NCI-H1417 (cell line): ENCODE data around the gene GNLY.

Experiments
- DNase-seq, 3 experiments: peaks; one replicate each; lab custom pipeline; 2025; lab: John Stamatoyannopoulos, UW

GNLY gene

GRCh38 chr2:85728883-85729824 is 35.0 kb downstream of the GNLY start:
- DNase-seq: peak; percentile 45 to 63 (median 60)

DNA sequence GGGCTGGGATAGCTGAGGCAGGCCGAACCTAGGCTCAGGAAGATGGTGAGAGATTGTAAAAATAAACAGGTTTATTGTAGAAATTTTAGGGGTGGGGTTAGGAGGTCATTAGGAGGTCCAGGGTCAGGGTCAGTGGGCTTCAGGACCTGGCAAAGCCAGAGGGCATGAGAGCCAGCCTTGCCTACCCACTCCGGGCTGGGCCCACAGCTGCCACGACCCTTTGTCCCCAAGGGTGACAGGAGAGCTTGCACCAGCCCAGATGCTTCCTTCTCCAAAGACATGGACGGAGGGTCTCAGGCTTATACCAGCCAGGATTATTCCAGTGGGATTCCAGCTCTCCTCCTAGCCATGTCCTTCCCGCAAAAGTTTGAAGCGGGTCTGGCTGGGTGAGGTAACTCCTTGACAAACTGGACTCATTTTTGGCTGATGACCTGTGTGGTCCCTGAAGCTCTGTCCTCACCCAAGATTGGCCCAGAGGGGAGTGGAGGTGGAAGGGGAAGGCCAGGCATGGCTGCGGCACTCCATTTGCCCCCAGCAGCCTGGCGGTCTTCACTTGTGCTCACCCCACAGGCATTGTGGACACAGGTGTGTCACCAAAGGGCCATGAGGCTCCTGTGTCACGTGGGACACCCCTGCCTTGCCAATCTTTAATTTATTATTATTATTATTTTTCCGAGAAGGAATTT is 35.8 kb downstream of the GNLY start:
- no peak for DNase-seq

DNA sequence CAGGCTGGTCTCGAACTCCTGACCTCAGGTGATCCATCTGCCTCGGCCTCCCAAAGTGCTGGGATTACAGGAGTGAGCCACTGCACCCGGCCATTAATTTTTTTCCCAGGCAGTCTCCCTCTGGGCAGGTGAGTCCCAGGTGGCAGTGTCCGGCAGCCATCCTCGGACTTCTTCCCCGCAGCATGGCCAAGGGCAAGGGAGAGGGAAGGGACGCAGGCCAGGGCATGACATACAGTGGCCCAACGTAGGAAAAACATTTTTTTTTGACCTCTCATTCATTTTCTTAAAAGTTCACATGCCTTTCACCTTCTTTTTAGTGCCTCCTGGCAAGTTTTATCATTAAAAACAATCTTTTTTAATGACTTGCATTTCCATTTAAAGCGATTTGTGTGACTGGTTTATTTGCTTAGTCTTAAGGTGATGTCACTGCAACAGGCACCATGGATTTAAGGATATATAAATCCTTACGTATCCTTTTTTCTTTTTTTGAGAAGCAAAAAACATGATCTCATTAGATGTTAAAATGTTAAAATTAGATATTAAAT is 36.6 kb downstream of the GNLY start:
- DNase-seq: no peak

- no peak for DNase-seq
Measured at GRCh38 chr2:85731606-85732005, 37.4 kb downstream of the GNLY start.

GRCh38 chr2:85732467-85733120 is 38.4 kb downstream of the GNLY start:
- no peak for DNase-seq

- no peak for DNase-seq
Measured at GRCh38 chr2:85733121-85733960, 39.2 kb downstream of the GNLY start.

- DNase-seq: no peak
Measured at GRCh38 chr2:85734015-85734414, 39.9 kb downstream of the GNLY start.

DNA sequence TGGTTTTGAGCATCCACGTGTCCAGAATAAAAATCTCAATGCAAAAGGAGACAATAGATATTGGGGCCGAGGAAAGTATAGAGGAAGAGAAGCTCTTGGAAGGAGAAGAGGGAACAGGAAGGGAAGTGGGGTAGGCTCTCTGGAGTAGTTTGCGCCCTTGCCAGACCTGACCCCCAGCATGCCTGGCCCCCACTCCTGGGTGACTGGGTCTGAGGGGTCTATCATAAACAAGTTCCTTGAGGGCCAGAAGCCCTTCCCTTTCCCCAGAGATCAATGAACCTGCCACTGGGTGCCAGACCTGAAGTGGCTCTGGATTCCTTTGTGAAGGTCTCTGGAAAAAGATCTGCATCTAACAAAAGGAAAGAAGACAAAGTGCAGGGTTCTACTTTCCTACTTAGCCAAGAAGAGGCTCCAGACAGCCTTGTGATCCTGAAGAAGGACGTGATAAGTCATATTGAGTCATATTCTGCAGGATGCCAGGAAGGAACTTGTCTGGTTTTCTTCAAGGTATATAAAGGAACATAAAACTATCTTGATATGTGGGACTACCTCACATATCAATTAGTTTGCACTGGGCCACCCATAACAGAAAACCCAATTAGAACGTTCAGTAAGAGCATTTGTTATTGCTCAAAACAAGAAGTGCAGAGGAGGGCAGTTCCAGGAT is 40.9 kb downstream of the GNLY start:
- DNase-seq: no peak

GRCh38 chr2:85735691-85736090 is 41.5 kb downstream of the GNLY start:
- DNase-seq: no peak

DNA sequence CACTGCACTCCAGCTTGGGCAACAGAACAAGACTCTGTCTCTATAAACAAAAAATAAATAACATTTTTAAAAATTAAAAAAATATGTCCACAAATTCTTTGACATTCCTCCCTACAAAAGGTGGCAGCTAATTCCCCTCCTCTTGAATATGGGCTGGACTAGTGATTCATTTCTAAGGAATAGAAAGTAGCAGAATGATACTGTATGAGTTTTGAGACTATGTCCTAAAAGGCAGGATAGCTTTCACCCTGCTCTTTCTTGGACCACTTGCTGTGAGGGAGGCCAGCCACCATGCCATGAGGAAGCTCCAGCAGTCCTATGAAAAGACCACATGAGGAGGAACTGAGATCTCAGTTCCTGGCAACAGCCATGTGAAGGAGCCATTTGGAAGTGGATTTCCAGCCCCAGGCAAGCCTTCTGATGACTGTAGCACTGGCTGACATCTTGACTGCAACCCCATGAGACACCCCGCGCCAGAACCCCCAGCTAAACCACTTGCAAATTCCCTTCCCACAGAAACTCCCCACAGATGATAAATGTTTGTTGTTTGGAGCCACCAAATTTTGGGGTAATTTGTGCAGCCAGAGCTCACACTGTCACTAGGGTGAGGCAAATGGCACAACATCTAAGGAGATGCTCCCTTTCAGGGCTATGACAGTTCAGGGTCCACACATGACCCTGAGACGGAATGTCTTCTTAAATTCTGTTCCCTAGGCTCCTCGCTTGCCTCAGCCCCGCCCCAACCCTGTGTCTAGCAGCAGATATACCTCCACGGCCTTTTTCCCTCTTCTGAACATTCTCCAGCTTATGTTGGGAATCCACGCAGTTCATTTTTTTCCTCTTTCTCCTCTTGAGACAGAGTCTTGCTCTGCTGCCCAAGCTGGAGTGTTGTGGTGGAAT is 42.5 kb downstream of the GNLY start:
- DNase-seq: no peak

- no peak for DNase-seq
Measured at GRCh38 chr2:85737481-85737880, 43.3 kb downstream of the GNLY start.

DNA sequence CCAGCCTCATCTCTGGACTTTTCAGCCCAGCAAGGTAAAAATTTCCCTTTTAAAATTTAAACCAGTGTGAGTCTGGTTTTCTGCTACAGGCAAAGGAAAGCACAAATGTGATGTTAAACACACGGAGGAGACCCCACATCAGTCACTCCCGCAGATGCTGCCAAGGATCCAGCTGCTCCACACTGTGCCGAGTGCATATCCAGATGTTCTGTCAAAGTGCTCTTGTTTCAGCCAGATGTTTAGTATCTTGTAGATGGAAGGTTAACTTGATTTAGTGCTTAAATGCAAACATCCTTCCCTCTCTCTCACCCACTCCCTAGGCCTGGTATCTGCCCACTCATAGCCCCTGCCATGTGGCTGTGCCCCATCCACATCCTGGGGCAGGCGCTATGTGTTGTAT is 43.8 kb downstream of the GNLY start:
- DNase-seq: no peak

- DNase-seq: no peak
Measured at GRCh38 chr2:85740193-85740592, 46.0 kb downstream of the GNLY start.

DNA sequence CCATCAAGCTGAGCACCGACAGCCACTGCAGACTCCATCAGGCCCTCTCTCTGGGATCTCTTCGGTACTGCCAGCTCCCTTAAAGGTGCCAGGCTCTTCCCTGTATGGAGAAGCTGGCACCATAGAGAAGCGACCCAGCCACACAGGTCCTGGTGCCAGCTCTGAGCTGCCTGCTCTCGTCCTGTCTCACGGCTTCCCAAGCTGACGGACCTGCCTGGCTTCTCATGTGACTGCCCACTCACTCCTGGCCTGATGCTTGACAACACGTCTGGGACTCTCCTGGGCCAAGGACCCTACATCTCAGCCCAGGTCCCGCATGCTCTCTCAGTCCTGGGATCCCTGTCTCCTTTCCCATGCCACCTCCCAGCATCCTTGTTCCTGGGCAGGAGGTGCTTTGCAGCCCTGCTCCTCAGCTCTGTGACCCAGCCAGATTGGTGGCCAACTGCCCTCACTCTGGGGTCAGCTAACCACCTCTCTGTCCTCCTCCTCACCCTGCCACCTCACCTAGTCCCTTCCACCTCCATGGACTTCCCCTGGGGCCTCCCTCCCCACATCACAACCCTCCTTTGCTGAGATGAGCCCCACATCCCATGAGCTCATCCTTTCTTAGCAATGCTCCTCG is 47.2 kb downstream of the GNLY start:
- no peak for DNase-seq

DNA sequence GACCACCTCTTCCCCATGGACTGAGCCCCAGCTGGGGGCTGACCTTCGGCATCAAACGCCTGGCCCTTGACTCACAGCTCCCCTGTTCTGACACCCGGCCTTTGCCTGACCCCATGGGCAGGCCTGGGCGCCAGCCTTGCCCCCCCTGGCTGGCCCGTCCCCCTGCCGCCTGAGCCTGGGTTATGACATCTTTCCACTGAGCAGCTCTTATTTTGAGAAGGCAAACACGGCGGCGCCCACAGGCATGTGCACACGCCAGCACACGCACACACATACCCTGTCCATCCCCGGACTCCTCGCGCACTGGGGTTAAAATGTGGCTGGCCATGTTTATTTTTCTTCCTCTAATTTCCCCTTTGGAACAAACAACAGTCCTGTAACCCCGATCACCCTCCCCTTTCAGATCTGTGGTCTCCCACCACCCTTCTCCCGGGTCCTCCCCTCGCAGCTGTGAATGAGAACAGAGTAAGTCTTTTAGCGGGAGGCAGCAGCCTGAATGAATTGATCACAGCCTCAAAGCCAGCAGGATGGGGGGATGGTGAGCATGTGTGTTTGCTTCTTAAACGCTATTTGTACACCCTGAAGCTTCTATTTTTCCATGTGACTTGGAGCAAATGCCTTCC is 47.8 kb downstream of the GNLY start:
- peak in 2 of 3 experiments; percentile 63 to 72 for DNase-seq

GRCh38 chr2:85743304-85743978 is 49.3 kb downstream of the GNLY start:
- DNase-seq: no peak

DNA sequence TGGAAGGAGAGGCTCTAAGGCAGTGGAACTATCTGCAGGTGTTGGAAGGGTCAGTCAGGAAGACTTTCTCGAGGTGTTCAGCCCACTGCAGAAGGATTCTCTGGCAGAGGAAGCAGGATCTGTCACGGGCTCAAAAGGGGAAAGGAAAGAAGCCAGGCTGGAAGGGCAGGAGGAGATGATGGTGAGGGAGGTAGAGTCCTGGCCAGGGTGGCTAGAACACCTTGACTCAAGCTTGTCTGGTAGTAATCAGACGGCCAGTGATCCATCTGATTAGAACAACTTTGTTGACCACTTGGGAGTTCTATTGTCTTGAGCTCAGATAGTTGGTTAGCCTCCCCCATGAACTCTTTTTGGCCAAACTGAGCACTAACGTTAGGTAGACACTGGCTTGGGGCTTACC is 49.9 kb downstream of the GNLY start:
- no peak for DNase-seq
